B cell (primary cell): ENCODE measurements around the gene TMEM125. TPM values are rescaled to one million over a fixed set of nuclear protein-coding genes. Genes with fewer than 3 reads are reported as not detected.

Source experiments
- ATAC-seq: fragments of 200-7000 bp; cut with Tn5 transposase; one replicate; pipeline ENCODE4 v1.10.0; 2021; ENCODE audit warnings: low read depth, mild to moderate bottlenecking, moderate number of reproducible peaks, moderate library complexity
- CTCF ChIA-PET: fragments of 350-600 bp; sonication (Branson Sonifier 250); formaldehyde crosslinking; loops from one replicate; lab custom pipeline; 2021; ENCODE audit warnings: antibody characterized with exemption, inconsistent platforms; lab: Charles Lee
- POLR2A ChIA-PET: fragments of 350-600 bp; sonication (Branson Sonifier 250); formaldehyde crosslinking; loops from one replicate; lab custom pipeline; 2021; ENCODE audit warnings: antibody characterized with exemption; lab: Charles Lee
- DNase-seq: peaks from one replicate; pipeline ENCODE4 v3.0.0; 2013
- H2AFZ ChIP-seq: 2 replicates; pipeline ENCODE4 v1.6.1; 2012; ENCODE audit warnings: mild to moderate bottlenecking, low read depth, low read length; ENCODE audit not compliant: insufficient read depth, poor library complexity, severe bottlenecking
- H3K27ac ChIP-seq, 2 donors: 1 replicate in 1 of 2; 2 replicates in 1 of 2; pipeline ENCODE4 v1.5.1; 2012 to 2013; ENCODE audit warnings: low read length in 2 of 2, mild to moderate bottlenecking in 2 of 2, moderate library complexity in 1 of 2
- H3K27me3 ChIP-seq, 4 experiments: fragments of 200-600 bp in 1 of 4; sonication (generic) in 1 of 4; replicated peaks in 1 of 4; 1 replicate in 2 of 4; 2 replicates in 2 of 4; pipeline versions ENCODE4 v1.6.1 to v1.7.0; 2013 to 2016; ENCODE audit warnings: low read length in 3 of 4, mild to moderate bottlenecking in 2 of 4, mixed read lengths in 1 of 4, moderate library complexity in 1 of 4; ENCODE audit not compliant: insufficient read depth in 4 of 4, control insufficient read depth in 3 of 4; ENCODE audit errors: control extremely low read depth in 1 of 4
- H3K36me3 ChIP-seq, 2 experiments: replicated peaks in 1 of 2; 1 replicate in 1 of 2; 2 replicates in 1 of 2; pipeline versions ENCODE4 v1.6.1 to v1.7.1; 2013; ENCODE audit warnings: low read length in 1 of 2; ENCODE audit not compliant: insufficient read depth in 2 of 2, control insufficient read depth in 1 of 2; ENCODE audit errors: control extremely low read depth in 1 of 2, extremely low read depth in 1 of 2
- H3K4me1 ChIP-seq, 2 donors: fragments of 200-600 bp in 1 of 2; sonication (generic) in 1 of 2; 1 replicate in 1 of 2; 2 replicates in 1 of 2; pipeline versions ENCODE4 v1.5.1 to v1.6.1; 2013 to 2017; ENCODE audit warnings: low read length in 2 of 2; ENCODE audit not compliant: control insufficient read depth in 2 of 2, insufficient read depth in 2 of 2
- H3K4me2 ChIP-seq: replicated peaks from 2 replicates; pipeline ENCODE3; 2012; ENCODE audit warnings: mild to moderate bottlenecking, low read depth, low read length; ENCODE audit not compliant: poor library complexity, severe bottlenecking
- H3K4me3 ChIP-seq, 5 experiments: fragments of 200-600 bp in 1 of 5; sonication (generic) in 1 of 5; 1 replicate in 3 of 5; 2 replicates in 2 of 5; pipeline versions ENCODE4 v1.5.1 to v1.7.0; 2011 to 2016; ENCODE audit warnings: low read length in 4 of 5, mild to moderate bottlenecking in 4 of 5, low read depth in 2 of 5, control low read depth in 1 of 5, moderate library complexity in 1 of 5; ENCODE audit not compliant: insufficient read depth in 1 of 5; ENCODE audit errors: control extremely low read depth in 1 of 5, extremely low read depth in 1 of 5
- H3K79me2 ChIP-seq: fragments of 200-600 bp; sonication (generic); one replicate; pipeline ENCODE4 v1.6.0; 2016; ENCODE audit warnings: low read length; ENCODE audit not compliant: control insufficient read depth, insufficient read depth
- H3K9ac ChIP-seq: fragments of 200-600 bp; sonication (generic); 2 replicates; pipeline ENCODE4 v1.6.1; 2017; ENCODE audit warnings: mild to moderate bottlenecking, low read length, moderate library complexity
- H3K9me3 ChIP-seq, 3 donors: one replicate each; pipeline versions ENCODE4 v1.6.1 to v1.7.1; 2013; ENCODE audit warnings: low read length in 2 of 3; ENCODE audit not compliant: control insufficient read depth in 2 of 3, insufficient read depth in 1 of 3; ENCODE audit errors: control extremely low read depth in 1 of 3
- H4K20me1 ChIP-seq: 2 replicates; pipeline ENCODE4 v1.6.0; 2012; ENCODE audit warnings: mild to moderate bottlenecking, low read length; ENCODE audit not compliant: insufficient read depth, control insufficient read depth, poor library complexity, severe bottlenecking
- H3K27ac Mint-ChIP-seq: one replicate; pipeline ENCODE4 v1.8.0; 2021; ENCODE audit warnings: mixed read lengths
- H3K27me3 Mint-ChIP-seq: one replicate; pipeline ENCODE4 v1.8.0; 2021; ENCODE audit warnings: mixed read lengths
- H3K4me1 Mint-ChIP-seq: one replicate; pipeline ENCODE4 v1.8.0; 2021; ENCODE audit warnings: mixed read lengths
- H3K4me3 Mint-ChIP-seq: one replicate; pipeline ENCODE4 v1.8.0; 2021; ENCODE audit warnings: mixed read lengths
- H3K9me3 Mint-ChIP-seq: one replicate; pipeline ENCODE4 v1.8.0; 2022; ENCODE audit warnings: mixed read lengths; ENCODE audit not compliant: insufficient read depth
- EZH2 ChIP-seq: IDR thresholded peaks from 2 replicates; pipeline ENCODE4 v1.6.1; 2012; ENCODE audit warnings: borderline replicate concordance, low read depth, mild to moderate bottlenecking, moderate library complexity, low read length; ENCODE audit not compliant: insufficient read depth, poor library complexity, severe bottlenecking
- WGBS: methylation state at CpG from one replicate; pipeline ENCODE4 v1.1.5; 2013; ENCODE audit warnings: missing lambda C conversion rate; ENCODE audit not compliant: insufficient coverage; 5-methylcytosine and 5-hydroxymethylcytosine counted together
- intact Hi-C: fragments of 100-400 bp; cut with micrococcal nuclease; formaldehyde crosslinking; loops from one replicate; pipeline ENCODE4 v1.10.0; 2022
- polyA plus RNA-seq: library from polyadenylated mRNA; depleted of rRNA; stranded (reverse); fragments of >200 nt; gene quantifications from 2 replicates; pipeline ENCODE4 v1.2.3, GENCODE V29; 2012
- total RNA-seq, 2 donors: library from RNA; stranded (reverse); fragments of 120-200 nt in 1 of 2; gene quantifications; 1 replicate in 1 of 2; 2 replicates in 1 of 2; pipeline versions ENCODE4 v1.2.3 to v1.2.4, GENCODE V29; 2013 to 2022
- TF ChIP-seq, protein P1 (sequence below): fragments of 200-600 bp; IDR thresholded peaks from one replicate; pipeline ENCODE4 v1.8.0; 2022; ENCODE audit warnings: antibody characterized with exemption, mild to moderate bottlenecking

The TMEM125 gene
- total and polyA plus RNA-seq, 2 donors (not counting 1 experiment from before 2014, with no cell fraction given) = not detected

DNA sequence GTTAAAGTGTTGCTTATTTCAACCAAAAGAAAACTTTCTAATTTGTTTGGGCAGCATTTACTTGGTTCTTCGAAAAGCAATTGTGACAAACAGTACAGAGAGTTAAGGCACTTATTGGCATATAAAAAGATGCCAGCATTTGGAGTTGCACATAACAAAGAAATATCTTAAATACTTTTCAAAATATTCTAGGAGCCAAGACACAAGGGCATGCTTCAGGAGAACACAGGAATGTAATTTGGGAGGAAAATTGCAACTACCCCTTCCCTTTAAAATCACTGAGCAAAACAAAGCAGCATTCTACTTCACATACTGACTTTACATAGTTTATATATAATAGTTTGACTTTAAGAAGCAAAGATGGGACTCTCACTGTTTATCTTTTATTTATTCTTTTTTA, 26.4 kb downstream of the TMEM125 start:
- Mint-ChIP-seq H3K27me3 (peaks cover 2% of the 10 kb centered on the region), H3K4me3 (no peak overlapping the region), H3K4me1 (no peaks in the 10 kb centered on the region), H3K9me3 (no peaks in the 10 kb centered on the region), H3K27ac (no peak overlapping the region)
- ATAC-seq (no peak), DNase-seq (no peak)
- intact Hi-C loops = no loop called here
- WGBS = no CpG with 5 or more reads among the region's 1 CpG
- Histone ChIP-seq H2AFZ (no peak overlapping the region), H3K36me3 (no peaks in the 10 kb centered on the region), H3K79me2 (no peaks in the 10 kb centered on the region), H3K4me2 (no peak overlapping the region), H3K4me1 (no peaks in the 10 kb centered on the region), H3K9me3 (no peaks in the 10 kb centered on the region), H3K27ac (no peak overlapping the region), H4K20me1 (no peaks in the 10 kb centered on the region), H3K4me3 (no peak overlapping the region), H3K9ac (no peak overlapping the region), H3K27me3 (no peaks in the 10 kb centered on the region)
- TF ChIP-seq EZH2 = no peak
- TF ChIP-seq, protein P1, sequence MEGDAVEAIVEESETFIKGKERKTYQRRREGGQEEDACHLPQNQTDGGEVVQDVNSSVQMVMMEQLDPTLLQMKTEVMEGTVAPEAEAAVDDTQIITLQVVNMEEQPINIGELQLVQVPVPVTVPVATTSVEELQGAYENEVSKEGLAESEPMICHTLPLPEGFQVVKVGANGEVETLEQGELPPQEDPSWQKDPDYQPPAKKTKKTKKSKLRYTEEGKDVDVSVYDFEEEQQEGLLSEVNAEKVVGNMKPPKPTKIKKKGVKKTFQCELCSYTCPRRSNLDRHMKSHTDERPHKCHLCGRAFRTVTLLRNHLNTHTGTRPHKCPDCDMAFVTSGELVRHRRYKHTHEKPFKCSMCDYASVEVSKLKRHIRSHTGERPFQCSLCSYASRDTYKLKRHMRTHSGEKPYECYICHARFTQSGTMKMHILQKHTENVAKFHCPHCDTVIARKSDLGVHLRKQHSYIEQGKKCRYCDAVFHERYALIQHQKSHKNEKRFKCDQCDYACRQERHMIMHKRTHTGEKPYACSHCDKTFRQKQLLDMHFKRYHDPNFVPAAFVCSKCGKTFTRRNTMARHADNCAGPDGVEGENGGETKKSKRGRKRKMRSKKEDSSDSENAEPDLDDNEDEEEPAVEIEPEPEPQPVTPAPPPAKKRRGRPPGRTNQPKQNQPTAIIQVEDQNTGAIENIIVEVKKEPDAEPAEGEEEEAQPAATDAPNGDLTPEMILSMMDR = no peak
- CTCF ChIA-PET = no interaction called here
- POLR2A ChIA-PET = no interaction called here

DNA sequence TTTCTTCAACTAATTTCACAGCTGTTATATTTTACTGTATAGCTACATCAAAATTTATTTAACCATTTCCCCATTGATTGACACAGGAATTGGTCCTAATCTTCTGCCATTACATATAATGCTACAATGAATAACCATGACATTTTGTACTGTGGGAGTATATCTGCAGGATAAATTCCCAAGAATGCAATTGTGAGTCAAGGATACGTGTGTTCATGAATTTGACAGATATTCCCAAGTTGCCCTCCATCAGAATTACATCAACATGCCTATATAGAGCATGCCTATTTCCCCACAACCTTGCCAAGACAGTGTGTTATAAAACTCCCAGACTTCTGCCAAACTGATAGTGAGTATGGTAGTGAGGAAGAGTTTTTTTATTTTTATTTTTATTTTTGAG, 28.3 kb downstream of the TMEM125 start:
- ATAC-seq (no peak), DNase-seq (no peak)
- Mint-ChIP-seq H3K27ac (no peak overlapping the region), H3K27me3 (peaks cover 9% of the 10 kb centered on the region), H3K4me1 (no peaks in the 10 kb centered on the region), H3K4me3 (no peak overlapping the region), H3K9me3 (no peaks in the 10 kb centered on the region)
- intact Hi-C loops = no loop called here
- Histone ChIP-seq H3K4me3 (no peak overlapping the region), H3K36me3 (no peaks in the 10 kb centered on the region), H2AFZ (no peak overlapping the region), H3K9ac (no peak overlapping the region), H3K79me2 (no peaks in the 10 kb centered on the region), H3K9me3 (no peaks in the 10 kb centered on the region), H3K27me3 (no peaks in the 10 kb centered on the region), H3K27ac (no peak overlapping the region), H3K4me1 (no peaks in the 10 kb centered on the region), H3K4me2 (no peak overlapping the region), H4K20me1 (no peaks in the 10 kb centered on the region)
- no peak for TF ChIP-seq EZH2
- TF ChIP-seq, protein P1 = no peak
- POLR2A ChIA-PET = no interaction called here
- no CpG with 5 or more reads among the region's 1 CpG for WGBS
- CTCF ChIA-PET = interaction anchor here (1.3 kb wide), 1 partner anchor 71 kb away, joined by 4 read pairs; no protein-coding TSS in a partner anchor
